Measurements from ENCODE around the gene ZNF438.

Gene ZNF438

GRCh38 chr10:30821994-30822692 is 209.5 kb downstream of the ZNF438 start:
- DNase-seq (ENCODE audit: low spot score) = peak; percentile 32

GRCh38 chr10:30821261-30821993 is 210.2 kb downstream of the ZNF438 start:
- no peak for DNase-seq (ENCODE audit: low spot score)

- DNase-seq (ENCODE audit: low spot score) = no peak
These were observed 211.2 kb downstream of the ZNF438 start for GRCh38 chr10:30820261-30820991.

- DNase-seq (ENCODE audit: low spot score) = no peak
These were observed 212.1 kb downstream of the ZNF438 start for GRCh38 chr10:30819341-30820181.

- no peak for DNase-seq (ENCODE audit: low spot score)
These were observed 212.8 kb downstream of the ZNF438 start for GRCh38 chr10:30818854-30819253.

GRCh38 chr10:30818010-30818660 is 213.5 kb downstream of the ZNF438 start:
- DNase-seq (ENCODE audit: low spot score) = peak; percentile 58

- DNase-seq (ENCODE audit: low spot score) = no peak
These were observed 214.1 kb downstream of the ZNF438 start for GRCh38 chr10:30817541-30817940.

- DNase-seq (ENCODE audit: low spot score) = no peak
These were observed 214.9 kb downstream of the ZNF438 start for GRCh38 chr10:30816820-30817171.

- DNase-seq (ENCODE audit: low spot score) = no peak
These were observed 215.4 kb downstream of the ZNF438 start for GRCh38 chr10:30816159-30816819.

- DNase-seq (ENCODE audit: low spot score) = no peak
These were observed 217.7 kb downstream of the ZNF438 start for GRCh38 chr10:30813872-30814481.

- DNase-seq (ENCODE audit: low spot score) = peak; percentile 22
These were observed 219.4 kb downstream of the ZNF438 start for GRCh38 chr10:30812018-30812851.

- DNase-seq (ENCODE audit: low spot score) = no peak
These were observed 220.2 kb downstream of the ZNF438 start for GRCh38 chr10:30811276-30812017.

GRCh38 chr10:30810416-30810815 is 221.2 kb downstream of the ZNF438 start:
- DNase-seq (ENCODE audit: low spot score) = no peak

- DNase-seq (ENCODE audit: low spot score) = no peak
These were observed 224.8 kb downstream of the ZNF438 start for GRCh38 chr10:30806850-30807249.

GRCh38 chr10:30805061-30805460 is 226.6 kb downstream of the ZNF438 start:
- DNase-seq (ENCODE audit: low spot score) = no peak

- DNase-seq (ENCODE audit: low spot score) = no peak
These were observed 227.1 kb downstream of the ZNF438 start for GRCh38 chr10:30804478-30805055.

- DNase-seq (ENCODE audit: low spot score) = no peak
These were observed 227.8 kb downstream of the ZNF438 start for GRCh38 chr10:30803892-30804322.

GRCh38 chr10:30803058-30803457 is 228.6 kb downstream of the ZNF438 start:
- no peak for DNase-seq (ENCODE audit: low spot score)

All from Ammon's horn (tissue), 1 donor.